Measurements from ENCODE around the gene FSIP2. TPM values are rescaled to one million over a fixed set of nuclear protein-coding genes. Genes with fewer than 3 reads are reported as not detected.

FSIP2 gene
- total RNA-seq, 1 experiment from 2014 or later, result 2.2 TPM

DNA sequence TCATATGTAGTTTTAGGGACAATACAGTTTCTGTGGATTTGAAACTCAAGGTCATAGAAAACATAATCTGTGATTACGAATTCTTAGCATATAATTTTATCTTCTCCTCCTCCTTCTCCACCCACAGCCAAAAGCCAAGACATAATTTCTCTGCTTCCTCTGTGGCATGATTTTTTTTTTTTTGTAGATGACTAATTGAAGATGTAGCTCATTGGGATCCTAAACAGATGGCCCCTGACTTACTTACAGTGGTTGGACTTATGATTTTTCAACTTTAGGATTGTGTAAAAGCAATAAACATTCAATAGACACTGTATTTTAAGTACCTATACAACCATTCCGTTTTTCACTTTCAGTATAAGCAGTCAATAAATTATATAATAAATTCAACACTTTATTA is 42.3 kb downstream of the FSIP2 start:
- H3K9me3 Mint-ChIP-seq, result no peaks in the 10 kb centered on the region
- no peaks in the 10 kb centered on the region for H3K4me1 Mint-ChIP-seq
- ATAC-seq (no peak), DNase-seq (ENCODE audit: low spot score) (no peak)
- H3K27ac Mint-ChIP-seq, result no peak overlapping the region
- no peaks in the 10 kb centered on the region for H3K36me3 Mint-ChIP-seq
- H3K27me3 Mint-ChIP-seq (ENCODE audit: low read depth), result no peaks in the 10 kb centered on the region
- ChIA-PET CTCF (interaction anchor here (1.1 kb wide), 1 partner anchor 42 kb away, joined by 7 read pairs; the partner anchor contains the start of gene FSIP2), POLR2A (no interaction called here)
- no peak for TF ChIP-seq CBFB (CRISPR knock-in tag; IDR thresholded peaks at IDR 0.05; ENCODE audit: low read depth)
- no peak for TF ChIP-seq SMAD4 (CRISPR knock-in tag; IDR thresholded peaks at IDR 0.05)
- TF ChIP-seq JAZF1 (CRISPR knock-in tag; IDR thresholded peaks at IDR 0.05), result no peak
- TF ChIP-seq GTF2I (CRISPR knock-in tag; conservative IDR thresholded peaks at IDR 0.05), result no peak
- TF ChIP-seq, protein P1, sequence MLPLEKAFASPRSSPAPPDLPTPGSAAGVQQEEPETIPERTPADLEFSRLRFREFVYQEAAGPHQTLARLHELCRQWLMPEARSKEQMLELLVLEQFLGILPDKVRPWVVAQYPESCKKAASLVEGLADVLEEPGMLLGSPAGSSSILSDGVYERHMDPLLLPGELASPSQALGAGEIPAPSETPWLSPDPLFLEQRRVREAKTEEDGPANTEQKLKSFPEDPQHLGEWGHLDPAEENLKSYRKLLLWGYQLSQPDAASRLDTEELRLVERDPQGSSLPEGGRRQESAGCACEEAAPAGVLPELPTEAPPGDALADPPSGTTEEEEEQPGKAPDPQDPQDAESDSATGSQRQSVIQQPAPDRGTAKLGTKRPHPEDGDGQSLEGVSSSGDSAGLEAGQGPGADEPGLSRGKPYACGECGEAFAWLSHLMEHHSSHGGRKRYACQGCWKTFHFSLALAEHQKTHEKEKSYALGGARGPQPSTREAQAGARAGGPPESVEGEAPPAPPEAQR (CRISPR knock-in tag; IDR thresholded peaks at IDR 0.05), result no peak
- TF ChIP-seq, protein P2, sequence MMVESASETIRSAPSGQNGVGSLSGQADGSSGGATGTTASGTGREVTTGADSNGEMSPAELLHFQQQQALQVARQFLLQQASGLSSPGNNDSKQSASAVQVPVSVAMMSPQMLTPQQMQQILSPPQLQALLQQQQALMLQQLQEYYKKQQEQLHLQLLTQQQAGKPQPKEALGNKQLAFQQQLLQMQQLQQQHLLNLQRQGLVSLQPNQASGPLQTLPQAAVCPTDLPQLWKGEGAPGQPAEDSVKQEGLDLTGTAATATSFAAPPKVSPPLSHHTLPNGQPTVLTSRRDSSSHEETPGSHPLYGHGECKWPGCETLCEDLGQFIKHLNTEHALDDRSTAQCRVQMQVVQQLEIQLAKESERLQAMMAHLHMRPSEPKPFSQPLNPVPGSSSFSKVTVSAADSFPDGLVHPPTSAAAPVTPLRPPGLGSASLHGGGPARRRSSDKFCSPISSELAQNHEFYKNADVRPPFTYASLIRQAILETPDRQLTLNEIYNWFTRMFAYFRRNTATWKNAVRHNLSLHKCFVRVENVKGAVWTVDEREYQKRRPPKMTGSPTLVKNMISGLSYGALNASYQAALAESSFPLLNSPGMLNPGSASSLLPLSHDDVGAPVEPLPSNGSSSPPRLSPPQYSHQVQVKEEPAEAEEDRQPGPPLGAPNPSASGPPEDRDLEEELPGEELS (CRISPR knock-in tag; IDR thresholded peaks at IDR 0.05), result no peak
- TF ChIP-seq ZNF121 (CRISPR knock-in tag; IDR thresholded peaks at IDR 0.05), result no peak
- no peak for TF ChIP-seq ZBTB21 (CRISPR knock-in tag; IDR thresholded peaks at IDR 0.05; ENCODE audit: borderline replicate concordance)
- no peak for TF ChIP-seq ESRRA (CRISPR knock-in tag; IDR thresholded peaks at IDR 0.05; ENCODE audit: borderline replicate concordance)
- TF ChIP-seq, protein P3, sequence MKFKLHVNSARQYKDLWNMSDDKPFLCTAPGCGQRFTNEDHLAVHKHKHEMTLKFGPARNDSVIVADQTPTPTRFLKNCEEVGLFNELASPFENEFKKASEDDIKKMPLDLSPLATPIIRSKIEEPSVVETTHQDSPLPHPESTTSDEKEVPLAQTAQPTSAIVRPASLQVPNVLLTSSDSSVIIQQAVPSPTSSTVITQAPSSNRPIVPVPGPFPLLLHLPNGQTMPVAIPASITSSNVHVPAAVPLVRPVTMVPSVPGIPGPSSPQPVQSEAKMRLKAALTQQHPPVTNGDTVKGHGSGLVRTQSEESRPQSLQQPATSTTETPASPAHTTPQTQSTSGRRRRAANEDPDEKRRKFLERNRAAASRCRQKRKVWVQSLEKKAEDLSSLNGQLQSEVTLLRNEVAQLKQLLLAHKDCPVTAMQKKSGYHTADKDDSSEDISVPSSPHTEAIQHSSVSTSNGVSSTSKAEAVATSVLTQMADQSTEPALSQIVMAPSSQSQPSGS (CRISPR knock-in tag; IDR thresholded peaks at IDR 0.05; ENCODE audit: borderline replicate concordance, low read depth), result no peak
- TF ChIP-seq, protein P4, sequence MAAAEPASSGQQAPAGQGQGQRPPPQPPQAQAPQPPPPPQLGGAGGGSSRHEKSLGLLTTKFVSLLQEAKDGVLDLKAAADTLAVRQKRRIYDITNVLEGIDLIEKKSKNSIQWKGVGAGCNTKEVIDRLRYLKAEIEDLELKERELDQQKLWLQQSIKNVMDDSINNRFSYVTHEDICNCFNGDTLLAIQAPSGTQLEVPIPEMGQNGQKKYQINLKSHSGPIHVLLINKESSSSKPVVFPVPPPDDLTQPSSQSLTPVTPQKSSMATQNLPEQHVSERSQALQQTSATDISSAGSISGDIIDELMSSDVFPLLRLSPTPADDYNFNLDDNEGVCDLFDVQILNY (CRISPR knock-in tag; IDR thresholded peaks at IDR 0.05), result no peak
- TF ChIP-seq, protein P5, sequence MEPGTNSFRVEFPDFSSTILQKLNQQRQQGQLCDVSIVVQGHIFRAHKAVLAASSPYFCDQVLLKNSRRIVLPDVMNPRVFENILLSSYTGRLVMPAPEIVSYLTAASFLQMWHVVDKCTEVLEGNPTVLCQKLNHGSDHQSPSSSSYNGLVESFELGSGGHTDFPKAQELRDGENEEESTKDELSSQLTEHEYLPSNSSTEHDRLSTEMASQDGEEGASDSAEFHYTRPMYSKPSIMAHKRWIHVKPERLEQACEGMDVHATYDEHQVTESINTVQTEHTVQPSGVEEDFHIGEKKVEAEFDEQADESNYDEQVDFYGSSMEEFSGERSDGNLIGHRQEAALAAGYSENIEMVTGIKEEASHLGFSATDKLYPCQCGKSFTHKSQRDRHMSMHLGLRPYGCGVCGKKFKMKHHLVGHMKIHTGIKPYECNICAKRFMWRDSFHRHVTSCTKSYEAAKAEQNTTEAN (CRISPR knock-in tag; IDR thresholded peaks at IDR 0.05), result no peak
- TF ChIP-seq, protein P6, sequence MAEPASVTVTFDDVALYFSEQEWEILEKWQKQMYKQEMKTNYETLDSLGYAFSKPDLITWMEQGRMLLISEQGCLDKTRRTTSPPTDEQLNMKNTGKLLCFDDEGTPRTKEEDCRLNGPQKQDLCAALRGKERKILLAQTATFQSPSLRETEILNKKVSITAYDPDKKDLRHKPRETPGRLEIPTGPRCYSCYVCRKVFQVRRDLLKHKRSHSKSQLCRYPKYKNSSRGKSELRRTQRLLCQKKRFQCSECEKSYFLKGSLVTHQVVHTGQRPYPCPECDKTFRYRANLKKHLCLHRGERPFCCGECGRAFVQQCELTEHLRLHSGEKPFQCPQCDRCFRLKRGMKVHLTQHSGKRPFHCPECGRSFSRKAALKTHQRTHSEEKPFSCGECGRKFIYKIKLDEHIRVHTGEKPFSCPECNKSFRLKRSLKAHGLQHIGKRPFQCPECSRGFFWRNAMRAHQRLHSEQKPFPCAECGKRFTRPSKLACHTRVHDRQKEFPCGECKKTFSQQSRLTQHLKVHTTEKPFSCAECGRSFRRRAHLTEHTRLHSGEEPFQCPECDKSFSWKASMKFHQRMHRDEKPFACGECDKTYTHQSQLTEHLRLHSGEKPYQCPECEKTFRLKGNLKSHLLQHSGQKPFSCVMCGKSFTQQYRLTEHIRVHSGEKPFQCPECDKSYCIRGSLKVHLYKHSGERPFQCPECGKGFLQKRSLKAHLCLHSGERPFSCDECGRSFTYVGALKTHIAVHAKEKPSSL (CRISPR knock-in tag; conservative IDR thresholded peaks at IDR 0.05), result no peak
- no peak for TF ChIP-seq PRRX2 (CRISPR knock-in tag; IDR thresholded peaks at IDR 0.05)
- H3K4me3 Mint-ChIP-seq, result no peak overlapping the region

DNA sequence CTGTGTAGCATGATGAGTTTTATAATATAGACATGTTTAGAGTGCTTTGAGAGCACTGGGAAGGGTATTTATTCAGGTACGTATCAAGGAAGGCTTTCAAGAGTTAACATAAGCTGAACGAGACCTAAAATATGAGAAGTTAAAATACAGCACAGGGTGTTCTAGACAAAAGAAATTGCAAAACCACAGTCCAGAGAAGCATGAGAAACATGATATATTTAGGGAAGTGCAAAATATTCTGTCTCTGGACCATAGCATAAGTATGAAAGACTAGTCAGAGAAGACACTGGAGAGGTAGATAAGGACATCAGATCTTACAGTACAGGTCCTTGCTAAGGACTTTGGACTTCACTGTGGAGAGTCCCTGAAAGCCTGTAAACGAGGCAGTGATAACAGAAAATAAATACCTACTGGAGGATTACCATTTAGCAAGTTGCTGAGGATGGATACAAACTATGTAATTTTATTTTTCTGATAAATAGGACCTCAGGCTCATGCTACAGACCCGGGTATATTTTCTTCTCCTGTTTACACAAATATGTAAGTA is 43.7 kb downstream of the FSIP2 start:
- Mint-ChIP-seq H3K4me3 (no peak overlapping the region), H3K4me1 (no peaks in the 10 kb centered on the region), H3K36me3 (no peaks in the 10 kb centered on the region), H3K27ac (no peak overlapping the region), H3K27me3 (ENCODE audit: low read depth) (no peaks in the 10 kb centered on the region), H3K9me3 (no peaks in the 10 kb centered on the region)
- no peak for ATAC-seq
- DNase-seq (ENCODE audit: low spot score), result no peak
- POLR2A ChIA-PET, result no interaction called here
- CTCF ChIA-PET, result no interaction called here
- TF ChIP-seq ZNF423 (CRISPR knock-in tag; IDR thresholded peaks at IDR 0.05) (no peak), JAZF1 (CRISPR knock-in tag; IDR thresholded peaks at IDR 0.05) (no peak), ZBTB21 (CRISPR knock-in tag; IDR thresholded peaks at IDR 0.05; ENCODE audit: borderline replicate concordance) (no peak)
- TF ChIP-seq, protein P7, sequence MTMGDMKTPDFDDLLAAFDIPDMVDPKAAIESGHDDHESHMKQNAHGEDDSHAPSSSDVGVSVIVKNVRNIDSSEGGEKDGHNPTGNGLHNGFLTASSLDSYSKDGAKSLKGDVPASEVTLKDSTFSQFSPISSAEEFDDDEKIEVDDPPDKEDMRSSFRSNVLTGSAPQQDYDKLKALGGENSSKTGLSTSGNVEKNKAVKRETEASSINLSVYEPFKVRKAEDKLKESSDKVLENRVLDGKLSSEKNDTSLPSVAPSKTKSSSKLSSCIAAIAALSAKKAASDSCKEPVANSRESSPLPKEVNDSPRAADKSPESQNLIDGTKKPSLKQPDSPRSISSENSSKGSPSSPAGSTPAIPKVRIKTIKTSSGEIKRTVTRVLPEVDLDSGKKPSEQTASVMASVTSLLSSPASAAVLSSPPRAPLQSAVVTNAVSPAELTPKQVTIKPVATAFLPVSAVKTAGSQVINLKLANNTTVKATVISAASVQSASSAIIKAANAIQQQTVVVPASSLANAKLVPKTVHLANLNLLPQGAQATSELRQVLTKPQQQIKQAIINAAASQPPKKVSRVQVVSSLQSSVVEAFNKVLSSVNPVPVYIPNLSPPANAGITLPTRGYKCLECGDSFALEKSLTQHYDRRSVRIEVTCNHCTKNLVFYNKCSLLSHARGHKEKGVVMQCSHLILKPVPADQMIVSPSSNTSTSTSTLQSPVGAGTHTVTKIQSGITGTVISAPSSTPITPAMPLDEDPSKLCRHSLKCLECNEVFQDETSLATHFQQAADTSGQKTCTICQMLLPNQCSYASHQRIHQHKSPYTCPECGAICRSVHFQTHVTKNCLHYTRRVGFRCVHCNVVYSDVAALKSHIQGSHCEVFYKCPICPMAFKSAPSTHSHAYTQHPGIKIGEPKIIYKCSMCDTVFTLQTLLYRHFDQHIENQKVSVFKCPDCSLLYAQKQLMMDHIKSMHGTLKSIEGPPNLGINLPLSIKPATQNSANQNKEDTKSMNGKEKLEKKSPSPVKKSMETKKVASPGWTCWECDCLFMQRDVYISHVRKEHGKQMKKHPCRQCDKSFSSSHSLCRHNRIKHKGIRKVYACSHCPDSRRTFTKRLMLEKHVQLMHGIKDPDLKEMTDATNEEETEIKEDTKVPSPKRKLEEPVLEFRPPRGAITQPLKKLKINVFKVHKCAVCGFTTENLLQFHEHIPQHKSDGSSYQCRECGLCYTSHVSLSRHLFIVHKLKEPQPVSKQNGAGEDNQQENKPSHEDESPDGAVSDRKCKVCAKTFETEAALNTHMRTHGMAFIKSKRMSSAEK (CRISPR knock-in tag; IDR thresholded peaks at IDR 0.05; ENCODE audit: borderline replicate concordance), result no peak
- TF ChIP-seq, protein P8, sequence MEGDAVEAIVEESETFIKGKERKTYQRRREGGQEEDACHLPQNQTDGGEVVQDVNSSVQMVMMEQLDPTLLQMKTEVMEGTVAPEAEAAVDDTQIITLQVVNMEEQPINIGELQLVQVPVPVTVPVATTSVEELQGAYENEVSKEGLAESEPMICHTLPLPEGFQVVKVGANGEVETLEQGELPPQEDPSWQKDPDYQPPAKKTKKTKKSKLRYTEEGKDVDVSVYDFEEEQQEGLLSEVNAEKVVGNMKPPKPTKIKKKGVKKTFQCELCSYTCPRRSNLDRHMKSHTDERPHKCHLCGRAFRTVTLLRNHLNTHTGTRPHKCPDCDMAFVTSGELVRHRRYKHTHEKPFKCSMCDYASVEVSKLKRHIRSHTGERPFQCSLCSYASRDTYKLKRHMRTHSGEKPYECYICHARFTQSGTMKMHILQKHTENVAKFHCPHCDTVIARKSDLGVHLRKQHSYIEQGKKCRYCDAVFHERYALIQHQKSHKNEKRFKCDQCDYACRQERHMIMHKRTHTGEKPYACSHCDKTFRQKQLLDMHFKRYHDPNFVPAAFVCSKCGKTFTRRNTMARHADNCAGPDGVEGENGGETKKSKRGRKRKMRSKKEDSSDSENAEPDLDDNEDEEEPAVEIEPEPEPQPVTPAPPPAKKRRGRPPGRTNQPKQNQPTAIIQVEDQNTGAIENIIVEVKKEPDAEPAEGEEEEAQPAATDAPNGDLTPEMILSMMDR (IDR thresholded peaks at IDR 0.05), result no peak
- TF ChIP-seq, protein P9, sequence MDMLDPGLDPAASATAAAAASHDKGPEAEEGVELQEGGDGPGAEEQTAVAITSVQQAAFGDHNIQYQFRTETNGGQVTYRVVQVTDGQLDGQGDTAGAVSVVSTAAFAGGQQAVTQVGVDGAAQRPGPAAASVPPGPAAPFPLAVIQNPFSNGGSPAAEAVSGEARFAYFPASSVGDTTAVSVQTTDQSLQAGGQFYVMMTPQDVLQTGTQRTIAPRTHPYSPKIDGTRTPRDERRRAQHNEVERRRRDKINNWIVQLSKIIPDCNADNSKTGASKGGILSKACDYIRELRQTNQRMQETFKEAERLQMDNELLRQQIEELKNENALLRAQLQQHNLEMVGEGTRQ (CRISPR knock-in tag; IDR thresholded peaks at IDR 0.05), result no peak
